GM18867 (cell line): ENCODE results near the gene CD8A.
A peak's percentile ranks its signal among the peaks of the same experiment; 100 is the strongest.

Experiments
- ATAC-seq: cut with Tn5 transposase; IDR thresholded peaks from one replicate; pipeline ENCODE4 v1.9.1; 2021; ENCODE audit warnings: mild to moderate bottlenecking, moderate library complexity; ENCODE audit not compliant: unreplicated experiment

CD8A gene

GRCh38 chr2:86809481-86810121 is 18.9 kb upstream of the CD8A start:
- ATAC-seq = no peak

- peak; percentile 90 for ATAC-seq
Measured at GRCh38 chr2:86808315-86809161, 17.8 kb upstream of the CD8A start.

GRCh38 chr2:86807468-86808275 is 17.0 kb upstream of the CD8A start:
- peak; percentile 44 for ATAC-seq

GRCh38 chr2:86807133-86807467 is 16.4 kb upstream of the CD8A start:
- ATAC-seq = no peak

GRCh38 chr2:86806059-86806857 is 15.5 kb upstream of the CD8A start:
- ATAC-seq = no peak

- ATAC-seq = no peak
Measured at GRCh38 chr2:86800856-86801567, 10.3 kb upstream of the CD8A start.

- ATAC-seq = no peak
Measured at GRCh38 chr2:86794861-86795260, 4.1 kb upstream of the CD8A start.

GRCh38 chr2:86793752-86794151 is 3.0 kb upstream of the CD8A start:
- ATAC-seq = no peak

GRCh38 chr2:86791573-86791972 is 860 bp upstream of the CD8A start:
- no peak for ATAC-seq

GRCh38 chr2:86790134-86790675 is 508 bp downstream of the CD8A start:
- no peak for ATAC-seq

- no peak for ATAC-seq
Measured at GRCh38 chr2:86789687-86790133, 1.0 kb downstream of the CD8A start.

GRCh38 chr2:86788881-86789686 is 1.6 kb downstream of the CD8A start:
- no peak for ATAC-seq

GRCh38 chr2:86788165-86788564 is 2.5 kb downstream of the CD8A start:
- no peak for ATAC-seq

- no peak for ATAC-seq
Measured at GRCh38 chr2:86787736-86788135, 3.0 kb downstream of the CD8A start.

GRCh38 chr2:86786001-86786536 is 4.6 kb downstream of the CD8A start:
- ATAC-seq = no peak

- ATAC-seq = no peak
Measured at GRCh38 chr2:86785456-86785855, 5.3 kb downstream of the CD8A start.

GRCh38 chr2:86783615-86784339 is 6.9 kb downstream of the CD8A start:
- ATAC-seq = peak; percentile 98

- ATAC-seq = no peak
Measured at GRCh38 chr2:86782748-86783147, 8.0 kb downstream of the CD8A start.
